ENCODE results near the gene HDAC4.

Gene HDAC4

GRCh38 chr2:239153806-239154591, 246.8 kb downstream of the HDAC4 start:
- DNase-seq (ENCODE audit: low spot score) = no peak

- no peak for DNase-seq (ENCODE audit: low spot score)
These were observed 247.9 kb downstream of the HDAC4 start for GRCh38 chr2:239152916-239153305.

GRCh38 chr2:239152239-239152915, 248.4 kb downstream of the HDAC4 start:
- no peak for DNase-seq (ENCODE audit: low spot score)

GRCh38 chr2:239151201-239152131, 249.4 kb downstream of the HDAC4 start:
- DNase-seq (ENCODE audit: low spot score) = no peak

- peak; percentile 40 for DNase-seq (ENCODE audit: low spot score)
These were observed 250.5 kb downstream of the HDAC4 start for GRCh38 chr2:239150125-239151011.

- DNase-seq (ENCODE audit: low spot score) = no peak
These were observed 251.3 kb downstream of the HDAC4 start for GRCh38 chr2:239149501-239149900.

- DNase-seq (ENCODE audit: low spot score) = no peak
These were observed 252.2 kb downstream of the HDAC4 start for GRCh38 chr2:239148495-239149200.

GRCh38 chr2:239147376-239147775, 253.4 kb downstream of the HDAC4 start:
- DNase-seq (ENCODE audit: low spot score) = no peak

- no peak for DNase-seq (ENCODE audit: low spot score)
These were observed 254.1 kb downstream of the HDAC4 start for GRCh38 chr2:239146741-239147181.

- no peak for DNase-seq (ENCODE audit: low spot score)
These were observed 254.7 kb downstream of the HDAC4 start for GRCh38 chr2:239146011-239146641.

- DNase-seq (ENCODE audit: low spot score) = no peak
These were observed 255.2 kb downstream of the HDAC4 start for GRCh38 chr2:239145601-239146000.

- DNase-seq (ENCODE audit: low spot score) = no peak
These were observed 255.7 kb downstream of the HDAC4 start for GRCh38 chr2:239145106-239145505.

- DNase-seq (ENCODE audit: low spot score) = no peak
These were observed 256.2 kb downstream of the HDAC4 start for GRCh38 chr2:239144713-239144999.

- peak; percentile 24 for DNase-seq (ENCODE audit: low spot score)
These were observed 256.7 kb downstream of the HDAC4 start for GRCh38 chr2:239143858-239144712.

GRCh38 chr2:239142806-239143205, 258.0 kb downstream of the HDAC4 start:
- DNase-seq (ENCODE audit: low spot score) = no peak

- no peak for DNase-seq (ENCODE audit: low spot score)
These were observed 258.5 kb downstream of the HDAC4 start for GRCh38 chr2:239142296-239142695.

GRCh38 chr2:239141021-239141760, 259.6 kb downstream of the HDAC4 start:
- DNase-seq (ENCODE audit: low spot score) = no peak

- no peak for DNase-seq (ENCODE audit: low spot score)
These were observed 260.3 kb downstream of the HDAC4 start for GRCh38 chr2:239140346-239141020.
